Measurements from ENCODE around the gene RGMA. TPM values are rescaled to one million over a fixed set of nuclear protein-coding genes. Genes with fewer than 3 reads are reported as not detected.

Gene RGMA
- total RNA-seq, 1 experiment from 2014 or later = 5.5 TPM

- ATAC-seq = peak; percentile 48
Observed at GRCh38 chr15:93035092-93035915, 53.7 kb downstream of the RGMA start.

More at GRCh38 chr15:93035092-93035915, 53.7 kb downstream of the RGMA start:
- DNase-seq (ENCODE audit: low read depth, low spot score) = no peak
- Histone ChIP-seq H3K27ac (ENCODE audit: low read depth, low read length) (no peak overlapping the region), H3K9me2 (ENCODE audit: insufficient read depth) (no peaks in the 10 kb centered on the region), H3K9me3 (ENCODE audit: control insufficient read depth in 1 of 2, insufficient read depth in 1 of 2, low read depth in 1 of 2, low read length in 2 of 2) (no peaks in the 10 kb centered on the region), H2AFZ (ENCODE audit: low read depth, low read length, poor library complexity, severe bottlenecking) (peak overlapping the region; percentile 80), H3K4me1 (ENCODE audit: control insufficient read depth in 1 of 2, insufficient read depth in 2 of 2, low read length in 2 of 2) (peaks cover 0 to 9% of the 10 kb centered on the region in 2 experiments; a peak in 1 of 4 replicates), H3K36me3 (ENCODE audit: control insufficient read depth in 1 of 2, insufficient read depth in 2 of 2, low read length in 2 of 2) (no peaks in the 10 kb centered on the region), H4K20me1 (ENCODE audit: insufficient read depth) (no peaks in the 10 kb centered on the region), H3K27me3 (ENCODE audit: insufficient read depth, low read length) (no peaks in the 10 kb centered on the region), H3K4me2 (ENCODE audit: low read length) (peak overlapping the region; percentile 36), H3K79me2 (ENCODE audit: insufficient read depth, low read length) (no peaks in the 10 kb centered on the region), H3K4me3 (replicated peaks in 1 of 2; ENCODE audit: low read depth in 1 of 2, low read length in 2 of 2) (no peak overlapping the region), H3K9ac (ENCODE audit: low read length) (no peak overlapping the region)
- ChIA-PET POLR2A (no interaction called here), CTCF (interaction anchor here (1.1 to 3.1 kb wide), 2 partner anchors 1082 to 1084 kb away, joined by 5 to 17 read pairs; no protein-coding TSS in a partner anchor), RAD21 (ENCODE audit: low non-redundant PET in 1 of 2, low total read pairs in 2 of 2, uncharacterized antibody in 2 of 2, unreplicated experiment in 2 of 2) (interaction anchor here in 1 of 2 experiments (1.9 kb wide), 1 partner anchor 1085 kb away, joined by 4 read pairs; no protein-coding TSS in a partner anchor)
- TF ChIP-seq EZH2phosphoT487 (IDR thresholded peaks at IDR 0.05; ENCODE audit: borderline replicate concordance) (no peak), CTCF (IDR thresholded peaks at IDR 0.05 in 2 of 3, conservative IDR thresholded peaks at IDR 0.05 in 1 of 3; ENCODE audit: borderline replicate concordance in 1 of 3, insufficient read depth in 1 of 3, low read depth in 2 of 3, low read length in 2 of 3) (no peak), ELF1 (IDR thresholded peaks at IDR 0.05; ENCODE audit: borderline replicate concordance, low read depth) (no peak), POLR2A (IDR thresholded peaks at IDR 0.05; ENCODE audit: borderline replicate concordance, extremely low read depth, insufficient read depth, insufficient read length) (no peak)
- TF ChIP-seq, protein P1, sequence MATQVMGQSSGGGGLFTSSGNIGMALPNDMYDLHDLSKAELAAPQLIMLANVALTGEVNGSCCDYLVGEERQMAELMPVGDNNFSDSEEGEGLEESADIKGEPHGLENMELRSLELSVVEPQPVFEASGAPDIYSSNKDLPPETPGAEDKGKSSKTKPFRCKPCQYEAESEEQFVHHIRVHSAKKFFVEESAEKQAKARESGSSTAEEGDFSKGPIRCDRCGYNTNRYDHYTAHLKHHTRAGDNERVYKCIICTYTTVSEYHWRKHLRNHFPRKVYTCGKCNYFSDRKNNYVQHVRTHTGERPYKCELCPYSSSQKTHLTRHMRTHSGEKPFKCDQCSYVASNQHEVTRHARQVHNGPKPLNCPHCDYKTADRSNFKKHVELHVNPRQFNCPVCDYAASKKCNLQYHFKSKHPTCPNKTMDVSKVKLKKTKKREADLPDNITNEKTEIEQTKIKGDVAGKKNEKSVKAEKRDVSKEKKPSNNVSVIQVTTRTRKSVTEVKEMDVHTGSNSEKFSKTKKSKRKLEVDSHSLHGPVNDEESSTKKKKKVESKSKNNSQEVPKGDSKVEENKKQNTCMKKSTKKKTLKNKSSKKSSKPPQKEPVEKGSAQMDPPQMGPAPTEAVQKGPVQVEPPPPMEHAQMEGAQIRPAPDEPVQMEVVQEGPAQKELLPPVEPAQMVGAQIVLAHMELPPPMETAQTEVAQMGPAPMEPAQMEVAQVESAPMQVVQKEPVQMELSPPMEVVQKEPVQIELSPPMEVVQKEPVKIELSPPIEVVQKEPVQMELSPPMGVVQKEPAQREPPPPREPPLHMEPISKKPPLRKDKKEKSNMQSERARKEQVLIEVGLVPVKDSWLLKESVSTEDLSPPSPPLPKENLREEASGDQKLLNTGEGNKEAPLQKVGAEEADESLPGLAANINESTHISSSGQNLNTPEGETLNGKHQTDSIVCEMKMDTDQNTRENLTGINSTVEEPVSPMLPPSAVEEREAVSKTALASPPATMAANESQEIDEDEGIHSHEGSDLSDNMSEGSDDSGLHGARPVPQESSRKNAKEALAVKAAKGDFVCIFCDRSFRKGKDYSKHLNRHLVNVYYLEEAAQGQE (IDR thresholded peaks at IDR 0.05; ENCODE audit: low read depth) = no peak
- BruUV-seq (replicated peaks) = no TSS peak
- intact Hi-C loops (cut with micrococcal nuclease) = no loop called here
